Ishikawa (cell line): Measurements from ENCODE around the gene NCOA6.

Experiments
- CEBPB ChIP-seq: IDR thresholded peaks from 2 replicates; pipeline ENCODE4 v1.6.1; 2012
- CREB1 ChIP-seq: IDR thresholded peaks from 2 replicates; pipeline ENCODE4 v1.6.1; 2012; ENCODE audit warnings: low read depth
- EGR1 ChIP-seq: IDR thresholded peaks from 2 replicates; pipeline ENCODE4 v1.6.1; 2012
- EP300 ChIP-seq: IDR thresholded peaks from 2 replicates; pipeline ENCODE4 v1.6.1; 2012; ENCODE audit warnings: borderline replicate concordance
- FOXM1 ChIP-seq: IDR thresholded peaks from 2 replicates; pipeline ENCODE4 v1.6.1; 2012; ENCODE audit warnings: low read depth, borderline replicate concordance
- MAX ChIP-seq: IDR thresholded peaks from 2 replicates; pipeline ENCODE4 v1.6.1; 2012
- NFIC ChIP-seq: IDR thresholded peaks from 2 replicates; pipeline ENCODE4 v1.6.1; 2012
- RAD21 ChIP-seq: IDR thresholded peaks from 2 replicates; pipeline ENCODE4 v1.6.1; 2012; ENCODE audit warnings: low read depth
- TAF1 ChIP-seq: IDR thresholded peaks from 2 replicates; pipeline ENCODE4 v1.6.1; 2012; ENCODE audit warnings: low read depth, mild to moderate bottlenecking
- USF1 ChIP-seq: IDR thresholded peaks from 2 replicates; pipeline ENCODE4 v1.6.1; 2012
- YY1 ChIP-seq: IDR thresholded peaks from 2 replicates; pipeline ENCODE4 v1.6.1; 2012; ENCODE audit warnings: low read depth
- ZBTB7A ChIP-seq: IDR thresholded peaks from 2 replicates; pipeline ENCODE4 v1.6.1; 2012; ENCODE audit warnings: low read depth
- TF ChIP-seq, protein P1 (sequence below): IDR thresholded peaks from 2 replicates; pipeline ENCODE4 v1.6.1; 2012; ENCODE audit warnings: low read depth, mild to moderate bottlenecking

- TF ChIP-seq RAD21, result no peak
- no peak for TF ChIP-seq MAX
- no peak for TF ChIP-seq CEBPB
- TF ChIP-seq YY1, result no peak
- TF ChIP-seq EP300, result no peak
- TF ChIP-seq USF1, result no peak
- TF ChIP-seq, protein P1, sequence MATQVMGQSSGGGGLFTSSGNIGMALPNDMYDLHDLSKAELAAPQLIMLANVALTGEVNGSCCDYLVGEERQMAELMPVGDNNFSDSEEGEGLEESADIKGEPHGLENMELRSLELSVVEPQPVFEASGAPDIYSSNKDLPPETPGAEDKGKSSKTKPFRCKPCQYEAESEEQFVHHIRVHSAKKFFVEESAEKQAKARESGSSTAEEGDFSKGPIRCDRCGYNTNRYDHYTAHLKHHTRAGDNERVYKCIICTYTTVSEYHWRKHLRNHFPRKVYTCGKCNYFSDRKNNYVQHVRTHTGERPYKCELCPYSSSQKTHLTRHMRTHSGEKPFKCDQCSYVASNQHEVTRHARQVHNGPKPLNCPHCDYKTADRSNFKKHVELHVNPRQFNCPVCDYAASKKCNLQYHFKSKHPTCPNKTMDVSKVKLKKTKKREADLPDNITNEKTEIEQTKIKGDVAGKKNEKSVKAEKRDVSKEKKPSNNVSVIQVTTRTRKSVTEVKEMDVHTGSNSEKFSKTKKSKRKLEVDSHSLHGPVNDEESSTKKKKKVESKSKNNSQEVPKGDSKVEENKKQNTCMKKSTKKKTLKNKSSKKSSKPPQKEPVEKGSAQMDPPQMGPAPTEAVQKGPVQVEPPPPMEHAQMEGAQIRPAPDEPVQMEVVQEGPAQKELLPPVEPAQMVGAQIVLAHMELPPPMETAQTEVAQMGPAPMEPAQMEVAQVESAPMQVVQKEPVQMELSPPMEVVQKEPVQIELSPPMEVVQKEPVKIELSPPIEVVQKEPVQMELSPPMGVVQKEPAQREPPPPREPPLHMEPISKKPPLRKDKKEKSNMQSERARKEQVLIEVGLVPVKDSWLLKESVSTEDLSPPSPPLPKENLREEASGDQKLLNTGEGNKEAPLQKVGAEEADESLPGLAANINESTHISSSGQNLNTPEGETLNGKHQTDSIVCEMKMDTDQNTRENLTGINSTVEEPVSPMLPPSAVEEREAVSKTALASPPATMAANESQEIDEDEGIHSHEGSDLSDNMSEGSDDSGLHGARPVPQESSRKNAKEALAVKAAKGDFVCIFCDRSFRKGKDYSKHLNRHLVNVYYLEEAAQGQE, result no peak
- no peak for TF ChIP-seq FOXM1
- no peak for TF ChIP-seq CREB1
- TF ChIP-seq NFIC, result no peak
- TF ChIP-seq EGR1, result no peak
- no peak for TF ChIP-seq ZBTB7A
- TF ChIP-seq TAF1, result no peak
Observed at GRCh38 chr20:34701405-34702085, 123.9 kb downstream of the NCOA6 start.
